HG03442 (cell line): ENCODE results near the gene PPARG.

Experiments
- ATAC-seq: cut with Tn5 transposase; IDR thresholded peaks from one replicate; pipeline ENCODE4 v1.9.1; 2021; ENCODE audit warnings: mild to moderate bottlenecking, moderate library complexity; ENCODE audit not compliant: unreplicated experiment

Gene PPARG

GRCh38 chr3:12339701-12340480 is 51.0 kb downstream of the PPARG start:
- ATAC-seq = no peak

- ATAC-seq = no peak
Observed at GRCh38 chr3:12340506-12340905, 51.6 kb downstream of the PPARG start.

- no peak for ATAC-seq
Observed at GRCh38 chr3:12342151-12342550, 53.3 kb downstream of the PPARG start.

GRCh38 chr3:12343047-12343501 is 54.2 kb downstream of the PPARG start:
- ATAC-seq = no peak

- no peak for ATAC-seq
Observed at GRCh38 chr3:12345141-12345561, 56.3 kb downstream of the PPARG start.

- no peak for ATAC-seq
Observed at GRCh38 chr3:12345584-12346494, 57.0 kb downstream of the PPARG start.

GRCh38 chr3:12347301-12347700 is 58.4 kb downstream of the PPARG start:
- no peak for ATAC-seq

GRCh38 chr3:12349895-12350811 is 61.3 kb downstream of the PPARG start:
- no peak for ATAC-seq

GRCh38 chr3:12351145-12351544 is 62.3 kb downstream of the PPARG start:
- no peak for ATAC-seq

- ATAC-seq = no peak
Observed at GRCh38 chr3:12352253-12352652, 63.4 kb downstream of the PPARG start.

- no peak for ATAC-seq
Observed at GRCh38 chr3:12352755-12353154, 63.9 kb downstream of the PPARG start.

GRCh38 chr3:12353796-12354525 is 65.1 kb downstream of the PPARG start:
- ATAC-seq = no peak

GRCh38 chr3:12356175-12356574 is 67.3 kb downstream of the PPARG start:
- no peak for ATAC-seq

- no peak for ATAC-seq
Observed at GRCh38 chr3:12356996-12357395, 68.1 kb downstream of the PPARG start.

- no peak for ATAC-seq
Observed at GRCh38 chr3:12357456-12357855, 68.6 kb downstream of the PPARG start.

- ATAC-seq = no peak
Observed at GRCh38 chr3:12363397-12364195, 74.7 kb downstream of the PPARG start.

GRCh38 chr3:12367346-12367745 is 78.5 kb downstream of the PPARG start:
- ATAC-seq = no peak

- ATAC-seq = no peak
Observed at GRCh38 chr3:12369029-12369428, 80.2 kb downstream of the PPARG start.

GRCh38 chr3:12369598-12369997 is 80.7 kb downstream of the PPARG start:
- ATAC-seq = no peak
